Subcutaneous adipose tissue (tissue), 4 donors: Measurements from ENCODE around the gene KIAA0040. TPM values are rescaled to one million over a fixed set of nuclear protein-coding genes. Genes with fewer than 3 reads are reported as not detected.

Experiments
- CTCF ChIP-seq: fragments of 450-650 bp; IDR thresholded peaks from one replicate; pipeline ENCODE4 v1.5.1; 2016; ENCODE audit warnings: low read depth, mild to moderate bottlenecking, control low read depth, antibody characterized with exemption, moderate library complexity
- total RNA-seq, 4 donors: library from RNA; depleted of rRNA; stranded (reverse); fragments of >200 nt; gene quantifications; one replicate each; pipeline ENCODE4 v1.1.0, GENCODE V29; 2016

Gene KIAA0040
- total RNA-seq, 4 donors from 2014 or later, result 38.1 to 62.8 (median 60.8) TPM

- no peak for TF ChIP-seq CTCF
These were observed 5.8 kb upstream of the KIAA0040 start for GRCh38 chr1:175198332-175198731.

- TF ChIP-seq CTCF, result no peak
These were observed 5.0 kb upstream of the KIAA0040 start for GRCh38 chr1:175197531-175197930.

GRCh38 chr1:175195798-175196197 is 3.2 kb upstream of the KIAA0040 start:
- TF ChIP-seq CTCF, result no peak

GRCh38 chr1:175195281-175195680 is 2.7 kb upstream of the KIAA0040 start:
- TF ChIP-seq CTCF, result no peak

- TF ChIP-seq CTCF, result no peak
These were observed 943 bp upstream of the KIAA0040 start for GRCh38 chr1:175193527-175193910.

- no peak for TF ChIP-seq CTCF
These were observed 406 bp downstream of the KIAA0040 start for GRCh38 chr1:175192111-175192629.

- TF ChIP-seq CTCF, result no peak
These were observed 917 bp downstream of the KIAA0040 start for GRCh38 chr1:175191659-175192058.
